HepG2 (cell line): ENCODE results near the gene NFRKB. TPM values are rescaled to one million over a fixed set of nuclear protein-coding genes. Genes with fewer than 3 reads are reported as not detected.
A peak's percentile ranks its signal among the peaks of the same experiment; 100 is the strongest.

Experiments used
- ARID3A ChIP-seq: IDR thresholded peaks from 2 replicates; pipeline ENCODE4 v1.6.1; 2012; ENCODE audit warnings: low read depth, low read length, improper control_type of control experiment
- ARNT ChIP-seq: fragments of 450-650 bp; IDR thresholded peaks from 2 replicates; pipeline ENCODE4 v1.6.1; 2017
- ATF3 ChIP-seq: sonication (generic); formaldehyde crosslinking; IDR thresholded peaks from 2 replicates; pipeline ENCODE4 v1.4.0; 2020; ENCODE audit warnings: missing genetic modification reagents
- GPN1 ChIP-seq: sonication (generic); formaldehyde crosslinking; IDR thresholded peaks from 2 replicates; pipeline ENCODE4 v1.5.1; 2020; ENCODE audit warnings: missing genetic modification reagents, borderline replicate concordance
- IKZF4 ChIP-seq: sonication (generic); formaldehyde crosslinking; IDR thresholded peaks from 2 replicates; pipeline ENCODE4 v1.5.1; 2020; ENCODE audit warnings: borderline replicate concordance, mild to moderate bottlenecking, low read depth, missing genetic modification reagents; ENCODE audit errors: not compliant biosample characterization
- LCORL ChIP-seq, 2 experiments: fragments of 450-650 bp in 1 of 2; sonication (generic) in 1 of 2; formaldehyde crosslinking in 1 of 2; IDR thresholded peaks; 2 replicates each; pipeline versions ENCODE4 v1.5.0 to v1.6.1; 2017 to 2020; ENCODE audit warnings: antibody characterized with exemption in 1 of 2, missing genetic modification reagents in 1 of 2
- LRRFIP1 ChIP-seq: sonication (generic); formaldehyde crosslinking; conservative IDR thresholded peaks from 2 replicates; pipeline ENCODE4 v1.4.0; 2020; ENCODE audit warnings: missing genetic modification reagents
- MAFF ChIP-seq: IDR thresholded peaks from 2 replicates; pipeline ENCODE4 v1.6.1; 2011; ENCODE audit warnings: low read depth, low read length, improper control_type of control experiment
- MED8 ChIP-seq: sonication (generic); formaldehyde crosslinking; IDR thresholded peaks from 2 replicates; pipeline ENCODE4 v1.8.1; 2023; ENCODE audit warnings: mild to moderate bottlenecking, missing genetic modification reagents; ENCODE audit not compliant: insufficient replicate concordance
- MIER3 ChIP-seq: IDR thresholded peaks from 2 replicates; pipeline ENCODE4 v1.6.1; 2016; ENCODE audit warnings: missing compliant biosample characterization, borderline replicate concordance
- RORA ChIP-seq: sonication (generic); formaldehyde crosslinking; IDR thresholded peaks from 2 replicates; pipeline ENCODE4 v1.5.0; 2020; ENCODE audit warnings: mild to moderate bottlenecking, missing genetic modification reagents, moderate library complexity
- ZFP41 ChIP-seq: sonication (generic); formaldehyde crosslinking; IDR thresholded peaks from 2 replicates; pipeline ENCODE4 v1.4.0; 2020; ENCODE audit warnings: mild to moderate bottlenecking, missing genetic modification reagents, borderline replicate concordance
- ZFP91 ChIP-seq: sonication (generic); formaldehyde crosslinking; IDR thresholded peaks from 2 replicates; pipeline ENCODE4 v1.9.0; 2022; ENCODE audit warnings: missing genetic modification reagents, mild to moderate bottlenecking, borderline replicate concordance
- ZNF138 ChIP-seq: sonication (generic); formaldehyde crosslinking; IDR thresholded peaks from 2 replicates; pipeline ENCODE4 v1.5.0; 2020; ENCODE audit warnings: mild to moderate bottlenecking, low read depth, missing genetic modification reagents
- ZNF343 ChIP-seq: sonication (generic); formaldehyde crosslinking; IDR thresholded peaks from 2 replicates; pipeline ENCODE4 v1.4.0; 2020; ENCODE audit warnings: mild to moderate bottlenecking, missing genetic modification reagents
- ZNF446 ChIP-seq: sonication (generic); formaldehyde crosslinking; IDR thresholded peaks from 2 replicates; pipeline ENCODE4 v1.5.0; 2020; ENCODE audit warnings: mild to moderate bottlenecking, missing genetic modification reagents
- ZNF574 ChIP-seq: sonication (generic); formaldehyde crosslinking; IDR thresholded peaks from 2 replicates; pipeline ENCODE4 v1.4.0; 2020; ENCODE audit warnings: missing genetic modification reagents
- polyA plus RNA-seq, 8 experiments: library from polyadenylated mRNA; depleted of rRNA in 3 of 8; stranded (reverse) in 7 of 8; unstranded in 1 of 8; fragments of >200 nt; fragmentation: Illumina TruSeq in 4 of 8; extraction: Trizol in 4 of 8; gene quantifications; 2 replicates each; pipeline versions ENCODE4 v1.2.1 to v1.2.3, GENCODE V29; 2011 to 2016; ENCODE audit warnings: low read depth in 4 of 8, missing spikeins in 1 of 8, mixed read lengths in 1 of 8; ENCODE audit not compliant: insufficient read depth in 1 of 8
- total RNA-seq, 5 experiments: library from RNA; depleted of rRNA; stranded (reverse); fragments of >200 nt; fragmentation: Illumina TruSeq; extraction: Trizol; gene quantifications; 2 replicates each; pipeline ENCODE4 v1.2.3, GENCODE V29; 2016; ENCODE audit warnings: low read depth in 1 of 5

NFRKB gene
- total and polyA plus RNA-seq, 2 of the 13 experiments (the other 11 are each of a cell fraction or from before 2014, with no cell fraction given), result 22.9 to 23.7 TPM

GRCh38 chr11:129853518-129854231 lies 41.7 kb downstream of the NFRKB start (continued):
- TF ChIP-seq ZNF343, result no peak
- TF ChIP-seq ZFP91 (CRISPR knock-in tag), result no peak
- no peak for TF ChIP-seq MED8 (CRISPR knock-in tag)
- TF ChIP-seq MIER3, result peak; percentile 88
- TF ChIP-seq ZFP41 (CRISPR knock-in tag), result no peak
- no peak for TF ChIP-seq LCORL (IDR thresholded peaks at IDR 0.05)
- peak; percentile 92 for TF ChIP-seq LCORL (CRISPR knock-in tag; IDR thresholded peaks at IDR 0.05)
- TF ChIP-seq ATF3 (CRISPR knock-in tag), result peak; percentile 82; the same call in 1 of the 2 replicates
- no peak for TF ChIP-seq ARNT
- TF ChIP-seq RORA (CRISPR knock-in tag), result no peak
- TF ChIP-seq ZNF446 (CRISPR knock-in tag), result no peak
- TF ChIP-seq ARID3A, result no peak
- TF ChIP-seq ZNF574, result peak; percentile 37; the same call in 1 of the 2 replicates
- no peak for TF ChIP-seq IKZF4 (CRISPR knock-in tag)
- TF ChIP-seq GPN1 (CRISPR knock-in tag), result no peak
- TF ChIP-seq LRRFIP1 (CRISPR knock-in tag), result no peak
- TF ChIP-seq ZNF138 (CRISPR knock-in tag), result no peak
- TF ChIP-seq MAFF, result no peak
